Type B pancreatic cell (in vitro differentiated cells): ENCODE measurements around the gene NAA40. TPM values are rescaled to one million over a fixed set of nuclear protein-coding genes. Genes with fewer than 3 reads are reported as not detected.
"Not testable (repeated sequence)": the region's sequence is repeated elsewhere in the genome, so short reads cannot be mapped to it uniquely, and the experiment has no call there.

ENCODE experiments used
- DNase-seq: peaks from one replicate; pipeline ENCODE4 v3.0.0; 2021; ENCODE audit warnings: mixed read lengths; ENCODE audit not compliant: unreplicated experiment; ENCODE audit errors: extremely low spot score
- H3K27ac Mint-ChIP-seq: 2 replicates; pipeline ENCODE4 v1.8.0; 2021; ENCODE audit warnings: mild to moderate bottlenecking, mixed read lengths
- H3K27me3 Mint-ChIP-seq: 2 replicates; pipeline ENCODE4 v1.8.0; 2021; ENCODE audit warnings: mixed read lengths
- H3K36me3 Mint-ChIP-seq: 2 replicates; pipeline ENCODE4 v1.8.0; 2021; ENCODE audit warnings: mixed read lengths
- H3K4me1 Mint-ChIP-seq: one replicate; pipeline ENCODE4 v1.8.0; 2021; ENCODE audit warnings: mixed read lengths; ENCODE audit not compliant: unreplicated experiment
- H3K4me3 Mint-ChIP-seq: 2 replicates; pipeline ENCODE4 v1.8.0; 2021; ENCODE audit warnings: mild to moderate bottlenecking, mixed read lengths
- H3K9me3 Mint-ChIP-seq: 2 replicates; pipeline ENCODE4 v1.8.0; 2021; ENCODE audit warnings: mixed read lengths
- CTCF ChIP-seq: fragments of 200-600 bp; sonication (generic); conservative IDR thresholded peaks from 2 replicates; pipeline ENCODE4 v1.5.0; 2021; ENCODE audit warnings: antibody characterized with exemption, mild to moderate bottlenecking
- total RNA-seq: library from RNA; stranded (reverse); gene quantifications from 2 replicates; pipeline ENCODE4 v1.2.1, GENCODE V29; 2021; ENCODE audit warnings: low replicate concordance

NAA40 gene
- total RNA-seq, 1 donor from 2014 or later, result 51.2 TPM

GRCh38 chr11:63969461-63969860 lies 30.7 kb downstream of the NAA40 start:
- Mint-ChIP-seq H3K9me3 (no peaks in the 10 kb centered on the region), H3K4me1 (peaks cover 4% of the 10 kb centered on the region), H3K4me3 (no peak overlapping the region), H3K27me3 (no peaks in the 10 kb centered on the region), H3K27ac (no peak overlapping the region), H3K36me3 (no peaks in the 10 kb centered on the region)
- no peak for TF ChIP-seq CTCF
- DNase-seq, result no peak

- Mint-ChIP-seq H3K4me3 (no peak overlapping the region), H3K4me1 (peaks cover 2% of the 10 kb centered on the region), H3K27me3 (no peaks in the 10 kb centered on the region), H3K36me3 (no peaks in the 10 kb centered on the region), H3K9me3 (no peaks in the 10 kb centered on the region), H3K27ac (no peak overlapping the region)
- no peak for TF ChIP-seq CTCF
- no peak for DNase-seq
Observed at GRCh38 chr11:63970902-63971301, 32.1 kb downstream of the NAA40 start.

GRCh38 chr11:63973912-63974258 lies 35.1 kb downstream of the NAA40 start:
- Mint-ChIP-seq H3K4me3 (peak overlapping the region; percentile 100), H3K27ac (peak overlapping the region; percentile 99), H3K4me1 (peaks cover 16% of the 10 kb centered on the region)
- H3K27me3 Mint-ChIP-seq, H3K36me3 Mint-ChIP-seq, H3K9me3 Mint-ChIP-seq, DNase-seq: not testable (repeated sequence)

- H3K27ac Mint-ChIP-seq, result peak within 1 kb of the TSS; percentile 99
- peak; percentile 94 for DNase-seq
- H3K9me3 Mint-ChIP-seq, result no peaks in the 10 kb centered on the region
- TF ChIP-seq CTCF, result peak; percentile 22
- H3K4me3 Mint-ChIP-seq, result peak within 1 kb of the TSS; percentile 100
- H3K27me3 Mint-ChIP-seq, result no peaks in the 10 kb centered on the region
- H3K4me1 Mint-ChIP-seq, result peaks cover 19% of the 10 kb centered on the region
- H3K36me3 Mint-ChIP-seq, result no peaks in the 10 kb centered on the region
Observed at GRCh38 chr11:63974259-63975143, 35.7 kb downstream of the NAA40 start, which contains the start of gene COX8A. Gene COX8A (plus strand): TSS chr11:63974620. CDS start chr11:63974681, 61 bp downstream.

GRCh38 chr11:63978551-63979239 lies 39.9 kb downstream of the NAA40 start:
- peak overlapping the region; percentile 91 for H3K27ac Mint-ChIP-seq
- H3K27me3 Mint-ChIP-seq, result no peaks in the 10 kb centered on the region
- peaks cover 4% of the 10 kb centered on the region for H3K36me3 Mint-ChIP-seq
- no peak for DNase-seq
- peaks cover 24% of the 10 kb centered on the region for H3K4me1 Mint-ChIP-seq
- H3K4me3 Mint-ChIP-seq, result peak overlapping the region; percentile 58
- TF ChIP-seq CTCF, result no peak
- H3K9me3 Mint-ChIP-seq, result no peaks in the 10 kb centered on the region

GRCh38 chr11:63979426-63979825 lies 40.6 kb downstream of the NAA40 start:
- no peaks in the 10 kb centered on the region for H3K9me3 Mint-ChIP-seq
- no peak overlapping the region for H3K27ac Mint-ChIP-seq
- TF ChIP-seq CTCF, result no peak
- peaks cover 4% of the 10 kb centered on the region for H3K36me3 Mint-ChIP-seq
- DNase-seq, result no peak
- H3K4me3 Mint-ChIP-seq, result no peak overlapping the region
- H3K4me1 Mint-ChIP-seq, result peaks cover 24% of the 10 kb centered on the region
- H3K27me3 Mint-ChIP-seq, result no peaks in the 10 kb centered on the region
